ENCODE data around the gene ADAMTS9. TPM values are rescaled to one million over a fixed set of nuclear protein-coding genes. Genes with fewer than 3 reads are reported as not detected.
A peak's percentile ranks its signal among the peaks of the same experiment; 100 is the strongest.

ADAMTS9 gene
- polyA plus RNA-seq, 1 donor = 15.4 TPM

DNA sequence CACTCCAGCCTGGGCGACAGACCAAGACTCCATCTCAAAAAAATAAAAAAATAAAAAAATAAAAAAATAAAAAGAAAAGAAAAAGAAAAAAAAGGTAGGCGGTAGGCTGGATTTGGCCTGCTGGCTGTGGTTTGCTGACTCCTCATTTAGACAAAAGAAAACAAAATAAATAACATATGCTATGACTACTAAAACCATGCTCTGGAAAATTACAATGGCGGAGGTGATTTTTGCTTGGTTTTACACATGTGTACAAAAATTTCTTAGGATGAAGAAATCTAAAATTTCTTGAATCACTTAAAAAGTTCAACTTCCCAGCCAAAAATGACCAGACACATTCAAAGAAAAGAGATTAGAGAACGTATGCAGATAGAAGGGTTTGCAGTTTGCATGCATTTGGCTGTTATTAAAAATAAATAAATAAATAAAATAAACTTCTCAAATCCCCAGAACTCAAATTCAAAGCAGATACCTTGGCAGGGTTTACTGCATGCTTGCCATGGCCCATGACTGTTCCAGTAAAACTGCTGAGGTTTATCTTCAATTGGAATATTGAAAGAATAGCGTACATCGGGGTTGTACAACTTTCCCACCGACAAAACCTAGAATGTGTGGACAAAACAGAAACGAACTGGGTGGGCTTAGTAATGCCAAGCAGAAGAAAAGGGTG lies 65.9 kb downstream of the ADAMTS9 start:
- H3K27me3 ChIP-seq (ENCODE audit: control insufficient read depth, insufficient read depth, low read length) = no peaks in the 10 kb centered on the region
- no peaks in the 10 kb centered on the region for H3K4me1 ChIP-seq (ENCODE audit: control insufficient read depth, insufficient read depth, low read length)
- no peak overlapping the region for H3K4me3 ChIP-seq (ENCODE audit: low read length)
- no peaks in the 10 kb centered on the region for H3K9me3 ChIP-seq (ENCODE audit: control insufficient read depth, low read depth, low read length)
- H3K36me3 ChIP-seq (ENCODE audit: control insufficient read depth, insufficient read depth, low read length) = no peaks in the 10 kb centered on the region
- 96% methylated on average over 2 of the region's 8 CpGs for WGBS (ENCODE audit: insufficient coverage, low lambda C conversion rate)
- no peak for DNase-seq
- H3K27ac ChIP-seq (ENCODE audit: low read length) = no peak overlapping the region

DNA sequence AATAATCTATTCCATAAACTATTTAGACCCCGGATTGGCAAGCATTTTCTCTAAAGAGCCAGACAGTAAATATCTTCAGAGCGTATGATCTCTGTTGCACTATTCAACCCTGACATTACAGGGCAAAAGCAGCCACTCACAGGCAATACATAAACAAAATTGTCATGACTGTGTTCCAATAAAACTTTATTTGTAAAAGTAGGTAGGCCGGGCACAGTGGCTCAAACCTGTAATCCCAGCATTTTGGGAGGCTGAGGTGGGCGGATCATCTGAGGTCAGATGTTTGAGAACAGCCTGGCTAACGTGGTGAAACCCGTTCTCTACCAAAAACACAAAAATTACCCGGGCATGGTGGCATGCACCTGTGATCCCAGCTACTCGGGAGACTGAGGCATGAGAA lies 66.5 kb downstream of the ADAMTS9 start:
- Histone ChIP-seq H3K36me3 (ENCODE audit: control insufficient read depth, insufficient read depth, low read length) (no peaks in the 10 kb centered on the region), H3K4me1 (ENCODE audit: control insufficient read depth, insufficient read depth, low read length) (no peaks in the 10 kb centered on the region), H3K27ac (ENCODE audit: low read length) (no peak overlapping the region), H3K4me3 (ENCODE audit: low read length) (no peak overlapping the region), H3K9me3 (ENCODE audit: control insufficient read depth, low read depth, low read length) (no peaks in the 10 kb centered on the region), H3K27me3 (ENCODE audit: control insufficient read depth, insufficient read depth, low read length) (no peaks in the 10 kb centered on the region)
- 89% methylated on average over 1 of the region's 8 CpGs for WGBS (ENCODE audit: insufficient coverage, low lambda C conversion rate)
- no peak for DNase-seq

DNA sequence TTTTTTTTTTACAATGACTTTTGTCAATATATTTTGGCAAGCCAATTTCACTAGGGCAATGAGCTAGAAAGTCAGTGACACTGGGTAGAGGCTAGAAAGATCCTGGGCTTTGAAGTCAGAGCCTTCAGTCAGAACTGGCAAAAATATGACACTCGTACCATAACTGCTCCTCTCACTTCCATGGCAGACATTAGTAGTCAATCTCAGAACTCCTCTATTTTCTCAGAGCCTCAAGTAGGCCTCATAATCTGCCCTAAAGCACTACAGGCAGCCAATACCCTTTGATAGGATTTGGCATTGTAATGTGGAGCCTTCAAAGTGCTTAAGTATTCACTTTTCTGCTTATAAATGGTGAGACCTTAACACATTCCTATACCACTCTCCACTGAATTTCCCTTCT lies 67.8 kb downstream of the ADAMTS9 start:
- H3K36me3 ChIP-seq (ENCODE audit: control insufficient read depth, insufficient read depth, low read length) = peaks cover 3% of the 10 kb centered on the region
- H3K27me3 ChIP-seq (ENCODE audit: control insufficient read depth, insufficient read depth, low read length) = no peaks in the 10 kb centered on the region
- no CpG with 5 or more reads among the region's 1 CpG for WGBS (ENCODE audit: insufficient coverage, low lambda C conversion rate)
- H3K27ac ChIP-seq (ENCODE audit: low read length) = no peak overlapping the region
- DNase-seq = no peak
- no peaks in the 10 kb centered on the region for H3K9me3 ChIP-seq (ENCODE audit: control insufficient read depth, low read depth, low read length)
- no peak overlapping the region for H3K4me3 ChIP-seq (ENCODE audit: low read length)
- H3K4me1 ChIP-seq (ENCODE audit: control insufficient read depth, insufficient read depth, low read length) = no peaks in the 10 kb centered on the region

DNA sequence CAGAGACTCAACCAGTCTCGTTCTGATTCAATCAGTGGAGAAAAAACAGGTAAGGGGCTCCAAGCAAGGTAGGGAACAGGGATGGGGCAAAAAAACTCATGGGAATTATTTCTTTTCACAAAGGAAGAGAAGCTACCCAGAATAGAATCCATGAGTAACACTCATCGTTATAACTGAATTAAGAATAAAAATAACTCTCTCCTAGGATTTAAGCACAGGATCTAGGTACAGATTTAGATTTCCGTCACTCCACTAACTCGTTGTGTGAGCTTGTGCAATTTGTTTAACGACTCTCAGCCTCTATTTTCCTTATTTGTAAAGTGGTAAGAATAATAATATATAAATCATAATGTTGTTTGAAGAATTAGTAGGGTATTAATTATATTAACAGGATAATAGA lies 68.6 kb downstream of the ADAMTS9 start:
- H3K9me3 ChIP-seq (ENCODE audit: control insufficient read depth, low read depth, low read length) = no peaks in the 10 kb centered on the region
- no peaks in the 10 kb centered on the region for H3K4me1 ChIP-seq (ENCODE audit: control insufficient read depth, insufficient read depth, low read length)
- DNase-seq = no peak
- H3K36me3 ChIP-seq (ENCODE audit: control insufficient read depth, insufficient read depth, low read length) = peaks cover 3% of the 10 kb centered on the region
- H3K27me3 ChIP-seq (ENCODE audit: control insufficient read depth, insufficient read depth, low read length) = no peaks in the 10 kb centered on the region
- WGBS (ENCODE audit: insufficient coverage, low lambda C conversion rate) = 92% methylated on average over 4 of the region's 5 CpGs
- H3K4me3 ChIP-seq (ENCODE audit: low read length) = no peak overlapping the region
- no peak overlapping the region for H3K27ac ChIP-seq (ENCODE audit: low read length)

DNA sequence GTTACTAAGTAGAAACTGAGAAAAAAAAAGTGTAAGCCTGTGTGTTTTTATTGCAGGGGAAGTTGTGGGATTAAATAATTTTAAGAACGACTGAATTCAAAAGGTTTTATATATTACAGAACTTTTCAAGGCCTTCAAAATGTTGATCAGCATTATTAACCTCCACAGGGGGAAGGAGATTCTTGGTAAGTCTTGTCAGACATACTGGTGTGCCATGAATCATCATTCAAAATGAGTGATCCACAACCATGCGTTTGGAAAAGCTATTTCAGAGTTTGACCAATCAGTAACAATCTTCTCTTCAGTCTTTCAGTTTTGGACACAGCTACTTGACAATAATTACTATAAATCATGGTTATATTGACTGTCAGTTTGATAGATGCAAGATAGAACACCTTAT lies 70.2 kb downstream of the ADAMTS9 start:
- Histone ChIP-seq H3K4me3 (ENCODE audit: low read length) (no peak overlapping the region), H3K9me3 (ENCODE audit: control insufficient read depth, low read depth, low read length) (no peaks in the 10 kb centered on the region), H3K36me3 (ENCODE audit: control insufficient read depth, insufficient read depth, low read length) (peaks cover 3% of the 10 kb centered on the region), H3K27me3 (ENCODE audit: control insufficient read depth, insufficient read depth, low read length) (no peaks in the 10 kb centered on the region), H3K4me1 (ENCODE audit: control insufficient read depth, insufficient read depth, low read length) (no peaks in the 10 kb centered on the region), H3K27ac (ENCODE audit: low read length) (no peak overlapping the region)
- no CpG with 5 or more reads among the region's 2 CpGs for WGBS (ENCODE audit: insufficient coverage, low lambda C conversion rate)
- DNase-seq = no peak

DNA sequence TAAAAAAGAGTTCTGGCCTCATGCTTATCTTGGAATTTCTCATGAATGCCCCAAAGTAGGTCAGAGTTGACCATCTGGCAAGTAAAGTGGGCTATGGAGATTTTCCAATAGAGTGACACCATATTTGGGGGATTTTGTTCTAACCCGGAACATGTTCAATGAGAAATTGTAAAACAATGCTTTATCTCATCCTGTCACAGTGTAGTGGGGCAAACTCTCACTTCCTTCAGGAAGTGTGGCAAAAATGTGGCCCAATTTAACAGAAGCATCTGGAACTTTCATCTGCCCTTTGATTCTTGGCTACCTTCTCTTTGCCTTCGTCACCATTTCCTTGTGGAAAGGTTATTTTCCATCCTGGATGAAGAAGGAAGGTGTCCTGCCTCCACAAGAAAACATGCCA lies 70.8 kb downstream of the ADAMTS9 start:
- Histone ChIP-seq H3K27me3 (ENCODE audit: control insufficient read depth, insufficient read depth, low read length) (no peaks in the 10 kb centered on the region), H3K4me3 (ENCODE audit: low read length) (no peak overlapping the region), H3K27ac (ENCODE audit: low read length) (no peak overlapping the region), H3K4me1 (ENCODE audit: control insufficient read depth, insufficient read depth, low read length) (no peaks in the 10 kb centered on the region), H3K36me3 (ENCODE audit: control insufficient read depth, insufficient read depth, low read length) (peaks cover 3% of the 10 kb centered on the region), H3K9me3 (ENCODE audit: control insufficient read depth, low read depth, low read length) (no peaks in the 10 kb centered on the region)
- DNase-seq = no peak
- WGBS (ENCODE audit: insufficient coverage, low lambda C conversion rate) = no CpG with 5 or more reads among the region's 2 CpGs

DNA sequence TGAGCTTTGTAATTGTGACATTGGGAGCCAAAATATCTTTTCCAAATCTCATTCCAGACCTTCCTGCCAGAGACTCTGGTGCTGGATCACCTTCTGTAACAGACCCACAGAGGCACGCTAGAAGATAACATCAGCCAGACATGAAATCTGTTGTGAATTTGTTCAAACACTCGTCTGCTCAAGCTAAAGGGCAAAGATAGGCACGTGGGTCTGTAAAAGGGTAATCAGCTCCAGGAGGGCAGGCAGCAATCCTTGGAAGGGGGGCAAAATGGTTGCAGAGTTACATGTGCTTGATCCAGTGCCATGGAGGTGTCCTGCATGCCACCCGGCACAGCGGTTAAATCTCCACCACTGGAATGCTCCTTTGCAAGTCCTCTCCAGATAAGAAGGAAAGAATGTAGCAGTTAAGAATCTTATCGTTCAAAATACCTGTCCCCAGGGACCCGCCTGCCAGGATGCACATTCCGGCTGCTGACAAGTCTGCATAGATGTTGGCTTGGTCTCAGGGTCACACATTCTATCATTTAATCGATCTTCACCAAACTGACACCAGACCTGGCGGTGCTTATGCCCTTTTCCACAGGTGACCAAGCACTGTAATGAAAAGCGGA lies 74.8 kb downstream of the ADAMTS9 start:
- no peaks in the 10 kb centered on the region for H3K9me3 ChIP-seq (ENCODE audit: control insufficient read depth, low read depth, low read length)
- H3K36me3 ChIP-seq (ENCODE audit: control insufficient read depth, insufficient read depth, low read length) = peaks cover 3% of the 10 kb centered on the region
- H3K4me1 ChIP-seq (ENCODE audit: control insufficient read depth, insufficient read depth, low read length) = no peaks in the 10 kb centered on the region
- peak in 1 of 2 donors; percentile 24 for DNase-seq
- H3K4me3 ChIP-seq (ENCODE audit: low read length) = no peak overlapping the region
- no peaks in the 10 kb centered on the region for H3K27me3 ChIP-seq (ENCODE audit: control insufficient read depth, insufficient read depth, low read length)
- H3K27ac ChIP-seq (ENCODE audit: low read length) = no peak overlapping the region
- no CpG with 5 or more reads among the region's 11 CpGs for WGBS (ENCODE audit: insufficient coverage, low lambda C conversion rate)

DNA sequence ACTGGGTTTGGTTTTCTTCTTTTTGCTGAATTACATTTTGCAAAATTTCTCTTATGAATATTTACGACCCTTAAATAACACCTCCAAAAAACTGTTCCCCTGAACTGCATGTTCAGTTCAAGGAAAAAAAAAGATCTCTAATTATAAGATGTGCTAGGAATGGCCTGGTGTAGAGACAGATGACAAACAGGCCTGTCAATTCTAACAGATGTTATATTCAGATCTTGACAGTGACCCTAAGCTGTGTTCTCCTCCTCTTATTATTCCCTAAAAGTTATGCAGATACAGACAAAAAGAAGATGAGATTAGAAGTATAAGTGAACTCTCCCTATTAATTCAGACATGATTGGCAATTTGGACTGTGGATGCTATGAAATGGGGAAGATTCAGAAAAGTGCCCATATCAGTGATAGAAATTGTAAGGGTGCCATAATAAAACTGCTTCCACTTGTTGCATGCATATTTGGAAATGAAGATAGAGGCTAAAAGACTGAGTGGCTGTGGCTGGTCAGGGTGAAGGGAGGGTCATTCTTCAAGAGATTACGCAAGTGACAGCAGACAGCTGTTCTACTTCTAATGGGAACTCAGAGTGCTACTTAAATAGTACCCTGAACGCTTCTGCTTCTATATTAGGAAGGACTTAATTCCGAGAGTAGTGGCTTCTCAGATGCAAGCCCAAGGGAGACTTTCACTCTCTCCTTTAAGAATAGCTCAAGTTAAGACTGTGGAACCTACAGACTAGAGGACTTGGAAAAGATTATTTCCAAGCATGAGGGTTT lies 75.5 kb downstream of the ADAMTS9 start:
- Histone ChIP-seq H3K27me3 (ENCODE audit: control insufficient read depth, insufficient read depth, low read length) (no peaks in the 10 kb centered on the region), H3K4me1 (ENCODE audit: control insufficient read depth, insufficient read depth, low read length) (no peaks in the 10 kb centered on the region), H3K27ac (ENCODE audit: low read length) (no peak overlapping the region), H3K4me3 (ENCODE audit: low read length) (no peak overlapping the region), H3K36me3 (ENCODE audit: control insufficient read depth, insufficient read depth, low read length) (peaks cover 3% of the 10 kb centered on the region), H3K9me3 (ENCODE audit: control insufficient read depth, low read depth, low read length) (no peaks in the 10 kb centered on the region)
- WGBS (ENCODE audit: insufficient coverage, low lambda C conversion rate) = 100% methylated on average over 1 of the region's 4 CpGs
- peak; percentile 8 to 24 for DNase-seq

DNA sequence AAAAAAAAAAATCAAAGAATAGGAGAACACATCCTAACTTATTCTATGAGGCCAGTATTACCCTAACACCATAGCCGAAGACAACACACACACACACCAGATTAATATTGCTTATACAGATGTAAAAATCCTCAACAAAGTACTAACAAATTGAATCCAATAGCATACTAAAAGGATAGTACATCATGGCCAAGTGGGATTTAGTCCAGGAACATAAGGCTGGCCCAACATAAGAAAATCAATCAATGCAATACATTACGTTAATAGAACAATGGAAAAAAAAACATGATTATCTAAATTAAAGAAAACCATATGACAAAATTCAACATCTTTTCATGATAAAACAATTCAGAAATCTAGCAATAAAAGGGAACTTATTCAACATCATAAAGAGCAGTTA lies 79.1 kb downstream of the ADAMTS9 start:
- 100% methylated on average over 1 of the region's 2 CpGs for WGBS (ENCODE audit: insufficient coverage, low lambda C conversion rate)
- DNase-seq = no peak

DNA sequence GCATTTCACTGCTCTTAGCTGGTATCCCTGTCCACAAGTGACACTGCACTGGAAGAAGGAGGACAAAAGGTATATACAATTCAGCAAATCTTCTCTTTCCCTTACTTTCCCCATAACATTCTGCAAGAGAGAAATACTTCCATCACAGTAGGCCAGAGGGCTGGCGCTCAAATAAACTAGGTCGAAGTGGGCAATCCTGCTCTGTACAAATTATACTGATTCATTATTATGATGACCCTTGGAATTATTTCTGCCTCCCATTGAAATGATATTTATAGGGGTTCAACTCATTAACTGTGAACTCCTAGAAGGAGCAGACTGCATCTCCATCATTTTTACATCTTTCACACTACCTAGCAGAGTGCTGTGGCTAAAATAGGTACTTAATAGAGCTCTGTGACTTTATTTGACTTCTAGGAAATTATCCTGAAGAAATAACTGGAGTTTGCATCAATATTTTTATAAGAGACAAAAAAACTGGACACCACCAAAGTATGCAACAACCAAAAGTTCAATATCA lies 80.7 kb downstream of the ADAMTS9 start:
- no peak overlapping the region for H3K4me3 ChIP-seq (ENCODE audit: low read length)
- no peaks in the 10 kb centered on the region for H3K9me3 ChIP-seq (ENCODE audit: control insufficient read depth, low read depth, low read length)
- H3K27ac ChIP-seq (ENCODE audit: low read length) = no peak overlapping the region
- H3K36me3 ChIP-seq (ENCODE audit: control insufficient read depth, insufficient read depth, low read length) = peaks cover 4% of the 10 kb centered on the region
- WGBS (ENCODE audit: insufficient coverage, low lambda C conversion rate) = no CpG with 5 or more reads among the region's 2 CpGs
- DNase-seq = no peak
- no peaks in the 10 kb centered on the region for H3K27me3 ChIP-seq (ENCODE audit: control insufficient read depth, insufficient read depth, low read length)
- no peaks in the 10 kb centered on the region for H3K4me1 ChIP-seq (ENCODE audit: control insufficient read depth, insufficient read depth, low read length)

More for the DNA sequence above, 79.1 kb downstream of the ADAMTS9 start:
- Histone ChIP-seq H3K4me1 (ENCODE audit: control insufficient read depth, insufficient read depth, low read length) (no peaks in the 10 kb centered on the region), H3K36me3 (ENCODE audit: control insufficient read depth, insufficient read depth, low read length) (peaks cover 3% of the 10 kb centered on the region), H3K27ac (ENCODE audit: low read length) (no peak overlapping the region), H3K9me3 (ENCODE audit: control insufficient read depth, low read depth, low read length) (no peaks in the 10 kb centered on the region), H3K27me3 (ENCODE audit: control insufficient read depth, insufficient read depth, low read length) (no peaks in the 10 kb centered on the region), H3K4me3 (ENCODE audit: low read length) (no peak overlapping the region)
